GM18907 (cell line): ENCODE results near the gene EML1.
A peak's percentile ranks its signal among the peaks of the same experiment; 100 is the strongest.

Experiments used
- ATAC-seq: cut with Tn5 transposase; IDR thresholded peaks from one replicate; pipeline ENCODE4 v1.9.1; 2021; ENCODE audit warnings: mild to moderate bottlenecking, moderate library complexity; ENCODE audit not compliant: unreplicated experiment

EML1 gene

GRCh38 chr14:99982537-99983250 is 189.5 kb downstream of the EML1 start:
- ATAC-seq, result peak; percentile 65

GRCh38 chr14:99983251-99984015 is 190.2 kb downstream of the EML1 start:
- ATAC-seq, result no peak

GRCh38 chr14:99984036-99984435 is 190.8 kb downstream of the EML1 start:
- ATAC-seq, result no peak

- ATAC-seq, result no peak
Observed at GRCh38 chr14:99986396-99986795, 193.2 kb downstream of the EML1 start.

GRCh38 chr14:99989032-99989431 is 195.8 kb downstream of the EML1 start:
- ATAC-seq, result no peak

- no peak for ATAC-seq
Observed at GRCh38 chr14:99990268-99991170, 197.3 kb downstream of the EML1 start.

GRCh38 chr14:99991331-99991730 is 198.1 kb downstream of the EML1 start:
- ATAC-seq, result no peak
